Stimulated activated CD8-positive, alpha-beta memory T cell treated with anti-CD3 and anti-CD28 coated beads, Interleukin-15, amount 100 ng/mL, for 4 hours (primary cell): Measurements from ENCODE around the gene GATA2.

Experiments used
- DNase-seq, 2 donors: peaks; one replicate each; pipeline ENCODE4 v3.0.0-alpha.2; 2020; ENCODE audit warnings: low read depth in 2 of 2

Gene GATA2

DNA sequence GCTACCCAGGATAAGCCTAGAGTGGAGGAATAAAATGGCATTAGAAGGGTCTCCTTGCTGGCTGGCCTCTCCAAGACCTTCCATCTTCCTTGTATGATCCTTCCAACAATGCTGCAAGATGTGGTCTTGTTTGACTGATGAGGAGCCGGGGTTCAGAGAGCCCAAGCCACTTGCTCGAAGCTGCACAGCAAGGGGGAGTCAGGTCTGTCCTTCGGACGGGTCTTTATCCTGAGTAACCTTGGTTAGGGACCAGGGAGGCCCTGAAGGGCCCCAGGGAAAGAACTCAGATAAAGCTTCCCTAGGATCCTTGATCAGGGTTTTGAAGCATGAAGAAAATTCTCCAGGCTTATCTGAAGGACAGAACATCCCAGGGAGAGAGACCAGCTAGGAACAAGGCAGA is 19.3 kb downstream of the GATA2 start:
- DNase-seq = no peak

DNA sequence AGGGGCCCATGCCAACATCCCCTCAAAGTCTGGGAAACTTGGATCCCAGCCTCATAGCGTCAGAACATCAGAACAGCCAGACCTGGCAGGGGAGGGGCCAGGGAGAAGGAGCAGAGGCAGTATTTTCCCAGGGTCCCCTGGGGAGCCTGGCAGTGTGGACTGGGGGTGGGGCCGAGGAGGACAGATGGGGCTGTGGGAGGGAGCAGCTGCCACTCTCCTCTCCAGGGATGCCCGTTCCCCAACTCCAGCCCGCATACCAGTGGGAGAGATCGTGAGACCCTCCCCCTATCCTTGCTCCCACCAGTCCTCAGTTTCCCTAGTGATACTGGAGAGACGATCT is 19.9 kb downstream of the GATA2 start:
- DNase-seq = no peak

GRCh38 chr3:128472449-128473179 is 20.4 kb downstream of the GATA2 start:
- DNase-seq = no peak

- no peak for DNase-seq
These were observed 21.3 kb downstream of the GATA2 start for GRCh38 chr3:128471720-128472119.

- no peak for DNase-seq
These were observed 21.9 kb downstream of the GATA2 start for GRCh38 chr3:128471110-128471509.

GRCh38 chr3:128470134-128470899 is 22.7 kb downstream of the GATA2 start:
- DNase-seq = no peak

GRCh38 chr3:128469556-128469955 is 23.4 kb downstream of the GATA2 start:
- no peak for DNase-seq

DNA sequence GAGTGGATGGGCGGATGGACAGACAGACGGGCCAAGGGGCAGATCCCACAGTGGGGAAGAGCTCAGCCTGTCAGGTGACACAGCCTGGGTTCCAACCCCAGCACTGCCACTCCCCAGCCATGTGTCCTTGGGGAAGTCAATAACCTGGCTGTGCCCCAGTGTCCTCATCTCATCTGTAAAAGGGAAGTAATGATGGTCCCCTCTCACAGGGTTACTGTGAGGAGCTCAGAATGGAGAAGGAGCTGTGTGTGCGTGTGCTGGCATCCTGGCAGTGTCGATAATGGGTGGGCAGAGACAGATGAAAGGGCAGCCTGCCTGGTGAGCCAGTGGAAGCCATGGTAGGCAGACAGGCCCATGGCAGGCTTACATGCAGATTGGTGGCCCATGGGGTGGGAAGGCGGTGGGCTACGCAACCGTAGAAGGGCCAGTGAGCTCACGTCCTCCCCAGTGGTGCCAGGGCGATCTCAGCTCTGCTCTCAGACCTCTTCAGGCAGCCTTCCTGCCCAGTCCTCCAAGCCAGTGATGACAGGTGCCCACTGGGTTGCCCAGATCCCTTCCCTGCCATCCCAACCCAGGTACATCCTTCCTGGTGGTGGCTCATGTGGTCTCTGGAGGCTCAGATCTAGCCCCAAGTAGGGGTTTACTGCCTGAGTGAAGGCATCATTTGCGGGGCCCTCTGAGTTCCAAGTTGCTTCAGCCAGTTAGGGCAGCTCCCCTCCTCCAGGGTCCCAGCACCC is 24.0 kb downstream of the GATA2 start:
- no peak for DNase-seq

DNA sequence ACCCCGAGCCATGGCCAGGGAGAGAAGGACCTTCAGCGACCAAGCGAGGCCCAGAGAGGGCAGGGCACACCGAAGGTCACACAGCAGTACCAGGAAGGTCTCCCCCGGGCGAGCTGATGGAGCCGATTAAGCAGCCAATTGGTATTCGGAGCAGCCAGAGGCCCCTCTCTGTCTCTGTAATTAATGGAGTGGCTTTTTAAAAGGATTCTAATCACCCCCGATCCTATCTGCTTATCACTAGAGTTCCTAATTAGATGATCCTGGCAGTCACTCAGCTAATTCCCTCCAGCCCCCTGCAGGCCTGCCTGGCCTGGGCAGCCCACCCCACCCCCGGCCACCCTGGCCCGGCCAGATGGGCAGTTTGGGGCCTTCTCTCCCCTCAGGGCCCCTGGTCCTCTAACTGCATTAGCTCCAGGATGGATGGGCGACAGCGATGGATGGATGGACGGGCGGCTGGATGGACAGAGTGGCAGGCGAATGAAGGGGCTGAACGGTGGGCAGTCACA is 24.7 kb downstream of the GATA2 start:
- DNase-seq = no peak

DNA sequence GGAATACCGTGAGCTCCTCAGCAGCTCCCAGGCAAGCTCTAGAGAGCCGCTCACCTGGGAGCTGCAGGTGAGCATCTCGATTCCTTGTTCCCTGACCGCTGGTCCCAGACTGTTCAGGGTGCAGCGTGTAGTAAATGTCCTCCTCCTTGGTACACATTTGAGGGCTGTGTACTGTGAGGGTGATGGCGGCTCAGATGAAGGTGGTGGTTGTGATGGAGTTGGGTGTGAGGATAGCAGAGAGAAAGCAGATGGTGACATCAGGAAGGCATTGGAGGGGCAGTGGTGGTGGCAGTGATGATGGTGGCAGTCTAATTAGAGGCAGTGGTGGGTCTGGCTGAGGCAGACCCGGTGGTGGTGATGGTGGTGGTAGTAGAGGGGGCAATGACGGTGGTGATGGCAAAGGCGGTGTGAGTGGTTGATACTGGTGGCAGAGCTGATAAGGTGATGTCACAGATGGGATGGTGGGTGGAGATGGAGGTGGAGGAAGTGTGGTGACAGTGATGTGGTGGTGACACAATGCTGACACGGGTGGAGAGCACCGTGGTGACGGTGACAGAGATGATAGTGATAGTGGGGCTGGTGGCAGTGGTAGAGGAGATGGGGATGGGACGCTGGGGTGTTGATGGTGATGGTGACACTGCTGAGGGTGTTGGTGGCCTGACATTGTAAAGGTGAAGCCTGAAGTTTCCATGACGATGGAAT is 26.0 kb downstream of the GATA2 start, which contains the start of gene DNAJB8:
Gene DNAJB8 (minus strand): TSS at position 51 of the 702 bp plus-strand sequence. CDS start 3,645 bp downstream, outside the sequence.
- DNase-seq = peak; percentile 22 to 50

- DNase-seq = no peak
These were observed 28.3 kb downstream of the GATA2 start for GRCh38 chr3:128464702-128465101.

DNA sequence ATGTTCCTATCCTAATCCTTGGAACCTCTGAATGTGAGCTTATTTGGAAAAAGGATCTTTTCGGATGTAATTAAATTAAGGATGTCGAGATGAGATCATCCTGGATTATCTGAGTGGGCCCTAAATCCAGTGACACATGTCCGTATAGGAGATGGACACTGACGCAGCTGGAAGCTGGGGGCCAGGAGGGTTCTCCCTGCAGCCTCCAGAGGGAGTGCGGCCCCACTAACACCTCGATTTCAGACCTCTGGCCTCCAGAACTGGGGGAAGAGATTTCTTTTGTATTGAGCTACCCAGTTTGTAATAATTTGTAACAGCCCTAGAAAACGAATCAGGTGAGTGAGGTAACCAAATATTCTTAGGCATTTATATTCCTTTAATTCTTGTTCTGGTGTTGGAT is 28.8 kb downstream of the GATA2 start:
- no peak for DNase-seq

GRCh38 chr3:128463771-128464170 is 29.2 kb downstream of the GATA2 start:
- no peak for DNase-seq

DNA sequence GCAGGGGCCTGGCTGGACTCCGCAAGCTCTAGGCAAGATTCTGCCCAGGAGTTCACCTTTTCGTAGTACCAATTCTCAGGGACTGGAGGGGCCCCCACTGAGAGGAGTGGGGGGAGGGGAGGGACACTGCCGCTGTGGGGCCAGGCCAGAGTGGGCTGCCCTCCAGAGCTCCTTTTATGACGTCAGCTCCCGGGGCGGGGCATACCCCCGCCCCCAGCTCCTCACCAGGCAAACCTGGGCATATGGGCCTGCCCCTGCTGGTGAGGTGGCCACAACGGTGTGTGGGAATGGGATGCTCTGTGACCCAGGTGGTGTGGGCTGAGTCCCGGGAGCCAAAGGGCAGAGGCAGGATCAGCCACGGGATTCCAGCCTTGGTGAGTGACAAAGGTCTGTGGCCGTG is 29.6 kb downstream of the GATA2 start:
- DNase-seq = no peak

DNA sequence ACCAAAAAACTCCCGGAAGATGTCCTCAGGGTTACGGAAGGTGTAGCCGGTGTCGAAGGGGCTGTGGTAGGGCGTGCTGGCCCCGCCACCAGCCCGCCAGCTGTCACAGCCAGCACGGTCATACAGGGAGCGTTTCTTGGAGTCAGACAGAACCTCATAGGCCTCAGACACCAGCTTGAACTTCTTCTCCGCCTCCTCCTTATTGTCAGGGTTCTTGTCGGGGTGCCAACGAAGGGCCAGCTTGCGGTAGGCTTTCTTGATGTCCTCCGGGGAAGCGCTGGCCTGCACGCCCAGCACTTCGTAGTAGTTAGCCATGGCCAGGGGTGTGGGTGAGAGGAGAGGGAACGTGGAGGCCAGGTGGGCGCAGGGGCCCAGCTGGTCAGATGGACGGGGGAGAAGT is 30.1 kb downstream of the GATA2 start:
- no peak for DNase-seq

DNA sequence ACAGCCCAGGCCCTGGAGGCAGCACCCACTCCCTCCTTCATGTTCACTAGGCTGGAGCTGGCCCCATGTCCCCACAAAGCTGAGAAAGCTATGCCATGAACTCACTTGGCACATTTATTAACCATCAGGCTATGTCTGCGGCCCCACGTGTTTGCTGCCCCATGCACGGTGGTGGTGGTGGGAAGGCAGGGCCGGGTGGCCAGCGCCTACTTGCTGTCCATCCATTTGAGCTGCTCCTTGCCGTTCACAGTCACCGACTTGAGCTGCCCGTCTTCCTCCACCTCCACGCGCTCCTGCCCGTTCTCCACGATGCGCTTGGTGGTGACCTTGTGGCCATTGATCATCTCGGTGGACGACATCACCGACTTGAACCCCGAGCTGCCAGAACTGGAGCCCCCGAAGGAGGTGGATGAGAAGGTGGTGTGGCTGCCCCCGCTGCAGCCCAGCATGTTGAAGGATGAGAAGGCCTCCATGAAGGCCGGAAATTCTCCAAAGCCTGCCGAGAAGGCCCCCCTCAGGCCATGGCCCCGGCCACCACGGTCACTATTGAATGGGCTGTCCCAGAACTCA is 30.6 kb downstream of the GATA2 start:
- DNase-seq = no peak

GRCh38 chr3:128461731-128462130 is 31.3 kb downstream of the GATA2 start:
- DNase-seq = no peak

DNA sequence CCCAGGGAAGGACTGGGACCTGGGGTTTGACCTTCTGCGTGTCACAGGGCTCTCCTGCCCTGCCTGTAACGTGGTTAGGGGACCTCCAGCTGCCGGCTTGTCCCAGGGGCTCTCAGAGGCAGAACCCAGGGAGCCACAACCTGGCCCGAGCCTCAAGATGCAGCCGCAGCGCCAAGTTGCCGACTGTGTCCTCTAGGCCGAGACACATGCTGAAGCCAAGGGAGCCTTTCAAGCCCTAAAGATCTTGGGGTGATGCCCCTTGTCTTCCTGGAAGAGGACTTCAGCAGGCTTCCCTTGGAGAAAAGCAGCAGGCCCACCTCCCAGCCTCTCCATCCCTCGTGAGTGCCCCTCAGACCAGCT is 33.6 kb downstream of the GATA2 start:
- no peak for DNase-seq

DNA sequence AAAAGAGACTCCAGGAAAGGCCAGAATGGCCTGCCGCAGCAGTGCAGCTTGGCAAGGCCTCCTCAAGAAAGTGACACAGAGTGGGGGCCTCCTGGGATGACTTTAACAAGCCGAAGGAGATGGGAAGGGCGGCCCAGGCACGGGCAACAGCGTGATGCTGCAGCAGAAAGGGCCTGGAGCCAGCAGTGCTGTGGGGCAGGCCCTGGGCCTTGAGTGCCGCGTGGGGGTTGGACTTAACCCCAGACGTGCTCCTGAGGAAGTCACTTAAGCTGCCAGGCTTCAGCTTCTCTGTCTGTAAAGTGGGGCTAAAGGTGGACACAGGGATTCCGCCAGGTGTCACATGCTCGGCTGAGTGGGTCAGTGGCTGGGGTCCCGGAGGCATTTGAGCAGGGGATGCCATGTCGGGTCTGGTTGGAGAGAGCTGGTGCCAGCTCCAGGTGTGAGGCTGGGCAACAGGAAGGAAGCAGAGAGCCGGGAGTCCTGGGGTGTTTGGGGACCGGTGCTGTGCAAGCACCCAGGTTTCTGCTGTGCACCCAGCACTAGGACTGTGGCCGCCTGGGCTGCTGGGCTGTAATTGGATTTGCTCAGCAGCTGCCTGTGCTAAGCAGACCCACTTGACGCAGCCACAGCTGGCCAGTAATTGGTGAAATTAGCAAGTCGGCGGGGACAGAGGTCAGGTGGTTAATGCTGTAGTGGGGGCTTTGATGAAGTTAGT is 34.1 kb downstream of the GATA2 start:
- no peak for DNase-seq

DNA sequence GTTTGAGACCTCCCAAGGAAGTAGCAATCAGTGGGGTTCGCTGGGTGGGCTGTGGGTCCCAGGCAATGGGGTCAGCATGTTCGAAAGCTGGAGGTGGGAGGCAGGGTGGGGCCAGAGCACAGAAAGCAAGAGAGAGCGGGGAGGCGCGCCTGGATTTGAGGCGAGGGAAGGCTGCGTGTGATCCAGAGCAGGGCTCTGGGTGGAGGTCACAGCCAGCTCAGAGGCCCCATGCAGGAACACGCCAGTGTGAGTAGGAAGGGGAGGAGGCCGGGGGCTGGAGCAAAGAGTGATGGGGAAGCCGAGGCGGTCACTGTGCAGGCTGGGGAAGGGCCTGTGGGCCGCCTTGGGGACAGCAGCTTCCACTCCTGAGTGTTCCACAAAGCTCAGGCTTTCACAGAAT is 35.1 kb downstream of the GATA2 start:
- DNase-seq = no peak
